NCI-H748 (cell line): Measurements from ENCODE around the gene RGL1.

Source experiments
- DNase-seq: peaks from one replicate; lab custom pipeline; 2025; ENCODE audit not compliant: unreplicated experiment; lab: John Stamatoyannopoulos, UW

RGL1 gene

DNA sequence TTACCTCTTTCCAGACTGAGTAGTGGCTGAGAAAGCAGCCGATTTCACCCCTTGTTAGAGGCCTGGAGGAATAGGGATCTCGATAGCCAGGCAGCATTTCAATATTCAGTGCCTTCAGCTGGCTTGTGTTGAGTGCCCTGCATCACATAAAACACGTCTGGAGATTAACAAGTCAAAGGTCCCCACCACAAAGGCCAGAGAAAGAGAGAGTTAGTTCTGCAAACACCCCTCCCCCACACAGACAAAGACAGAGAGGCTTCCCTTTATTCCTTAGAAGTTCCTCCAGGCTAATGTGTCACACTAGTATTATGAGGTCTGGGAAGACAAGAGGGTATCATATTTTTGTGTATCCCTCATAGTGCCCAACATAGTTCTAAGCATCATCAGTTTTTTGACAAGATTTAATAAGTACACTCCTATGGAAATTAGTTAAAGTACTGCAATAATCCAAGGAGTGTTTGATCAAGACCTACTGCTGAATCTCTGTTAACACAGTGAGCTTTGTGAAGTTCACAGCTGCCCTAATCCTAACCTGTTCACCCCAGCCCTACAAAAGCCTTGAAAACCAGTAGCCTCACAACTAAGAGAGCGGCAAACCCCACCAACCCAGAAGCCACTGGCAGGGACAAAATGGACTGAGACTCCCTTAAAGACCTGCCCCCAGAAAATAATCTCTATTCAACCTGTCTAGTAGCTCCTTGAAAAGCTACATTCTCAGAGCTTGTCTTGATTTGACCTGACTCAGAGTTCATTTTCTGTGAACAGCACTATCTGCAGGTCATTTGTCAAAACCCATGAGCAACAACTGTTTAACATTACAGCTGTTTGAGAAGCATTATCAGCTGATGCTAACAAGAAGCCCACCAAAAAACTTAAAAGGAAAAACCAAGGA is 140.8 kb downstream of the RGL1 start:
- no peak for DNase-seq

DNA sequence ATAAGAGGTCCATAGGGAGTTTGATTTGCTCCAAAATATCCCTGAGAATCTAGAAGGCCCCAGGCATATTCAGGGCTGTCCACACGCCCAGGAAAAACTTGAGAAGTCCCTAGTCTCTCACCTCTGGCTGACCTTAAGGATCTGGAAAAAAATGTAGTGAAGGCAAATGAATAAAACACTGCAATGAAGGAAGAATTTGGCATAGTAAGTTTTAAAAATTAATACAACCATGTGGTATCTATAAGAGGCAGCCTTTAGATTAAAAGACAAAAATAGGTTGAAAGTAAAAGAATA is 141.3 kb downstream of the RGL1 start:
- DNase-seq = no peak

DNA sequence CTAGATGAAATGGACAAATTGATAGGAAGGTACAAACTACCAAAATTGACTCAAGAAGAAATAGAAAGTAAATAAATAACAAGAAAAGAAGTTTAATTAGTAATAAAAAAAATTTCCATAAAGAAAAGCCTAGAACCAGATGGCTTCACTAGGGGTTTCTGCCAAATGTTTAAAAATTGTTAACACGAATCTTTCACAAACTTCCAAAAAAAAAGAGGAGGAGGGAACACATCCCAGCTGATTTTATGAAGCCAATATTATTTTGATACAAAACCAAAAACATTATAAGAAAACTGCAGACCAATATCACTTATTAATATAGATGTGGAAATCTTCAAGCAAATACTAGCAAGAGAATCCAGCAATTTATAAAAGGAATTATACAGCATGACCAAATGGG is 143.1 kb downstream of the RGL1 start:
- DNase-seq = no peak

DNA sequence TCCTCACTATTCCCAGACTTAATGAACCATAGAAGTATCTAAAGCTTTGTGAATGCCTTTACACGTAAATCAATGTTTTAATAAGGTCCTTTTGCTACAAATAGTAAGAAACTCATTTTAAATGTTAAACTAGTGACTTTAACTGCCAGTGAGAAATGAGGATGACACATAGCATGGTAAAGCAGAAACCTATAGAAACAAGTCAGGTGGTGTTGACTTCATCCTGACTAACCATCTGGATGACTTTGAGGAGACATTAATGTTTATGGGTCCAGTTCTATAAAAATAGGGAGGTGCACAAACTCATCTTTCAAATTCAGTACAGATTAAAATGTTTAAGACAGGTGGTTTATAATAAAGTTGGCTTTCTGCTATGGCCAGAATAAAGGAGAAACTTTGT is 147.2 kb downstream of the RGL1 start:
- no peak for DNase-seq

DNA sequence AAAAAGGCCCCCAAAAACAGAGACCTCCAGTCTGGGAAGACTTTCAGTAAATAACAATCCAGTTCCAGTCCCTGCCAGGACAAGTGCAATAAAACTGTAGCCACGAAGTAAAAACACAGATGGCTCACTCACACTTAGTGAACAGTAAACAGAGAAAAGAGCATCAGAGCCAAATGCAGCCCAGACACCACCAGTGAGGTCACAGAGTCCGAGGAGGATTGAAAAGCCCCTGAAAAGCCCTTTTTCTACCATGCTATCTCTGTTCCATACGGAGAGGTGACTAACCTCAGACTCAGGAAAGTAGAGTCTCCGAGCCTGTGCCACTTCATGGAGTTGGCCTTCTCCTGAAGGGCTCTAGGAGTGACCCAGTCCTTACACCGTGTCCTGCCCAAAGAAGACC is 148.1 kb downstream of the RGL1 start:
- no peak for DNase-seq

DNA sequence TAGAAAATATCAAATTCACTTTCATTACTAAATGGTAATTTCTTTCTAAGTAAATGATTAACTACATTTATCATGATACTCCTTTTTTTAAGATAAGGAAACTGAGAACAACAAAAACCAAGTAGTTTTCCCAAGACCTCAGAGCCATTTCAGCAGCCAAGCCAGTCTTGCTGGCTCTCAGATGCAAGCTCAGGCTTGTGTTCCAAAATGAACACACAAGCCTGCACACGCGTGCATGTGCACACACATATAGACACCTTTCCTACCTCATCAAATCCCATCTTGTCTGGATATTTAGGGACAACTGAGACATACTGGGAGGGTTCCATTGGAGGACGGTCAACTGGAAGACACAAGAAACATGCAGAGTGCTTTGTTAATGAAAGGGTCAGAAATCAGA is 149.6 kb downstream of the RGL1 start:
- DNase-seq = no peak

DNA sequence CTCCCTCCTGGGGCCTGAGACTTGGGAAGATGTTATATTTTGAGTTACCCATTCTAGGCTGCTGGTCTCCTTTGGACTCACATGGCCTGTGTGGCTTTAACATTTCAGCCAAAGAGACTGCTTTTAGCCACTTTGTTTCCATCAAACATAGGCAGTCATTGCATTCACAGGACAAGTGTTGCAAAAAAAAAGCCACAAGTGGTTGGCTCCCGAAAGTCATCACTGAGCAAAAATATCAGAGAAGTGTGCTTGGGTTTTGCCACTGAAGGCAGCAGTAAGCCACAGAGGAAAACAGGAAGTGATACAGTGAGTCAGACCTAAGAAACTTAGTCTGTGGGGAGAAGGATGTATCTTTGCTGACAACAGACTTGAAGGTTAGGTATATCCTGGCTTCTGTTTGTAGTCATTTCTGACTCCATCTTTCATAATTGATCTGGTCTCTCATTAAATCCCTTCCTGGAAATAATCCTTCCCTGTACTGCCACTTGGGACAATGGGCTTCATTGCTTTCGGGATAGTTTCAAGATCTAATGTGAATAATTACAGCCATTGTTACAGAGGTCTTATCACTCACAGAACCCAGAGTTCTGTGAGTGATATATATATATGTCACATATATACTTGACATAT is 151.8 kb downstream of the RGL1 start:
- no peak for DNase-seq

DNA sequence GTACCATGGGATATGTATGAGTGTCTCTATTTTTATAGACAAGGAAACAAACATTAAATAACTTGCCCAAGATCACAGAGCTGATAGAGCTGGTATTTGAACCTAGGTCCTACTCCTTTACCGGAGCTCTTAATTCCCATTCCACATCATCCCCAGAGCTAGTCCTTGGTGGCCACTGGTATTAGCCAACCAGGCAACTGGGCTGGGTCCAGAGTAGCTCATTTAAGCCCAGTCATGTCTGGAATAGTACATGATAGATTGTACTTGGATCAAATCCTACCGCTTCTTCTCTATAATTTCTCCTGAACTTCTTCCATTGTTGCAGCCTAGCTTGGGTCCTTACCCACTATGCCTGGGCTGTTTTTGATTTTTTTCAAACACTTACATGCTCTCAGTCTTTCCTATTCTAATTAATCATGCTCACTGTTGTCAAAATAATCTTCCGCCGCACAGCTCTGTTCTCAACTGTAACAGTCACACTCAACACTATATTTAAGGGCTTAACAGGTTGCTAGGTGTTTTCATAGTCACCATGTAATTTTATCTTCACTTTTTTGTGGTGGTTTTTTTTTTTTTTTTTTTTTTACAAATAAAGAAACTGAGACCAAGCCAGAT is 152.4 kb downstream of the RGL1 start:
- DNase-seq = no peak

DNA sequence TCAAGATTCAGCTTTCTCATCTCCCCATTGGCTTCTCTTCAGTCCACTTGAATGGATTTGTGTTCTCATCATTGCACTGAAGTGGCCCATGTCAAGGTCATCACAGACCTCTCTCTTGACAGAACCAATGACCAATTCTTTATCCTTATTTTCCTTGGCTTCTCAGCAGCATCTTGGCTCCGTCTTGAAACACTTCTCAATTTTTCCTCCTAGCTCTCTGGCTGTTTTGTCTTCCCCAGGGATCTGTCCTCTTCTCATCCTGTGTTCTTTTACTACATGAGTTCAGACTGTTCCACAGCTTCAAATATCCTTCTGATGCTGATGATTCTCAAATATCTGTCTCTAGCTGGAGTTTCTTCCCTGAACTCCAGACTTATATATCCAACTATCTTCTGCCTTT is 154.0 kb downstream of the RGL1 start:
- no peak for DNase-seq

DNA sequence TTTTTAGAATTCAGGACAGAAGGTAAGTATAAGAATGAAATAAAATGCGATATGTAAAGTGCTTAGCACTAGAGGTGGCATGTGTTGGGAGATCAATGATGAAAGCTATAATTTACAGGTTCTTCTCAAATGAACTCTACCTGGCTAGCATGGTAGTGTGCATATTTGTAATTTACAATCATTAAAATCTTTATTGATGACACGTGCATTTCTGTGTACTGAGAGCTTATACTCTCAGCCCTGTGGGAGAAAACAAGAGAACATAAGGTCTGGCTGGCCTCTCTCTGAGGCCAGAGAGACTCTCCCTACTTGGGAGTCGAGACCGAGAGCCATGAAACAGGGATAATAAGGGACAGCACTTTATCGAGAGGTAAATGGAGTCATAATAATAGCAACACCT is 156.2 kb downstream of the RGL1 start:
- DNase-seq = no peak

DNA sequence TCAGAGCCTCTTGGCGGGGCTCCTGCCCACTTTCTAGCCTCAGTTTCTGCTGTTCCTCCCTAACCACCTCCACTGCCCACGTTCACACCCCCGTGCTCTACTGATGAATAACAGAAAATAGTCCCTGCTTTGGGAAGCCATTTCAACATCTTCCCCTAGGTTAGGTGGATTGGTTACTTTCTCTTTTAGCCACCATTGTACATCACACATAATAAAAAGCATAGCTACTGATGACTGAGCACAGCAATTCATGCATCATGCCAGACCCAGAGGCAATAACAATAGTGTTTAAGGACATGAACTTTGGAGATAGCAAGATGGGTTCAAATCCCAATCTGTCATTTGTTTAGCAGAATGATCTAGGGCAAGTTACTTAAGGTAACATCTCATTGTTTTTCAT is 158.0 kb downstream of the RGL1 start:
- DNase-seq = no peak

DNA sequence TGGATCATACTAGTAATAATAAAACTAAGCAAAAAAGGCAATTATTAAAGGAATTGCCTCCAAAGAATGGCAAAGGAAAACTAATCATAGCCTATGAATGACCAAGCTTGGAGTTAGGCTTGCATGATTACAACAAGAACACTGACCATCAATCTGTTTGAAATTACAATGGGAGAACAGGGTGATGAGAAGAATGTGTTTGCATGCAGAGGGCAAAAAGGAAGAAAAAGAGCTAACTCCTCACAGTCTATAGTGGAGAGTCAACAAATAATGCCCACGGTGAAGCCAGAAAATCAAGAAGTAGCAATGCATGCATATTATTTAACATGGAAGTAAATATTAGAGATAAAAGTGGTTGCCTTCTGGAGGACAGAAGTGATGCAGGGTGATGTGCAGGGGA is 160.8 kb downstream of the RGL1 start:
- DNase-seq = no peak

DNA sequence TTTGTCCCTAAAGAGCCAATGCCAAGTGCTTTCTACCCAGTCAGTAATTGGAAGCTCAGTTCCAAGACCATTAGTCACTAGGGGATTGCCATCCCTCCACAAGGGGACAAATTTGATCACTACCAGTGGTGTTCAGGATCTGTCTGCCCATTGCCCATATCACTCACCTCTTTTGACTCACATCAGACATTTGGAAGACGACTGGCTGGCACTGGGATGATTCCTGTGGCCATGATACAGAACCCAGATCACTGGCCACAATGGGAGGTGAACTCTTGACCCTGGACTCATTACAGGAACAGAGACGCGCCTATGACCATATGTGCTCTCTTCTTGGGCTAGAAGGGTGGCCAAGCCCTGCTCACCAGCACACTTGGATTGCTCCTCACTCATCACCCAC is 161.6 kb downstream of the RGL1 start:
- DNase-seq = no peak

DNA sequence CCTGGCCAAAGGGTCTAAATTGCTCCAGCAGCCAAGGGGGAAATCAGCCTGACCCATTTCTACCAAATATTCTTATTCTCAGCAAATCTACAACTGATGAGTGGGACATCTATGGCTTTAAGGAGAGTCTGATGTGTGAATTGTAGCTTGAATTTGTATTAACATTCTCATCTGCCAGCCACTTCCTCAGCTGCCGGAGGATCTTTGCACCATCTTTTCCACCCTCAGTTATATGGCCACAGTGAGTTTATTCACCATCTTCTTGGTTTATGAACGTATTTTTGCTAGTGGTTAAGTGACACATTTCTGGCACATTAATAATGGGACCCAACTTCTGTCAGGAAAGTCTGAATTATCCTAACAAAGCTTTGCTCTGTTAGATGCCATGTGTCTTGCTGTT is 163.0 kb downstream of the RGL1 start:
- no peak for DNase-seq

DNA sequence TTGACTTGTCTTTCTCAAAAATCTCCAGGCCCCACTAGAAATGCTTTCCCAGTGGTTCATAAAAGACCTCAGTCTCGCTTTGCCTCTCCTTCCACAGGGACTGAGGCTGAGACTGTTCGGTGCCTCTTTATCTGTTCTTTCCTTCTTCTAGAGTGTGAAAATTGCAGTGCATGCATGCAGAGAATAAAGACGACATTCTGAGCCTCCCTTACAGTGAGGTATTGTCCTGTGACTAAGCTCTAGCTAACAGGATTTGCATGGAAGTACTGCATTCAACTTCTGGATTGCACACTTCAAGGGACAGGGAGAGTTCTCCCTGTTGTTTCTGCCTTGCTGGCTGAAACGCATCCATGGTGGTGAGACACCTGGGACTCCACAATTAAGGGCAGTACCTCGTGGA is 163.5 kb downstream of the RGL1 start:
- DNase-seq = no peak

DNA sequence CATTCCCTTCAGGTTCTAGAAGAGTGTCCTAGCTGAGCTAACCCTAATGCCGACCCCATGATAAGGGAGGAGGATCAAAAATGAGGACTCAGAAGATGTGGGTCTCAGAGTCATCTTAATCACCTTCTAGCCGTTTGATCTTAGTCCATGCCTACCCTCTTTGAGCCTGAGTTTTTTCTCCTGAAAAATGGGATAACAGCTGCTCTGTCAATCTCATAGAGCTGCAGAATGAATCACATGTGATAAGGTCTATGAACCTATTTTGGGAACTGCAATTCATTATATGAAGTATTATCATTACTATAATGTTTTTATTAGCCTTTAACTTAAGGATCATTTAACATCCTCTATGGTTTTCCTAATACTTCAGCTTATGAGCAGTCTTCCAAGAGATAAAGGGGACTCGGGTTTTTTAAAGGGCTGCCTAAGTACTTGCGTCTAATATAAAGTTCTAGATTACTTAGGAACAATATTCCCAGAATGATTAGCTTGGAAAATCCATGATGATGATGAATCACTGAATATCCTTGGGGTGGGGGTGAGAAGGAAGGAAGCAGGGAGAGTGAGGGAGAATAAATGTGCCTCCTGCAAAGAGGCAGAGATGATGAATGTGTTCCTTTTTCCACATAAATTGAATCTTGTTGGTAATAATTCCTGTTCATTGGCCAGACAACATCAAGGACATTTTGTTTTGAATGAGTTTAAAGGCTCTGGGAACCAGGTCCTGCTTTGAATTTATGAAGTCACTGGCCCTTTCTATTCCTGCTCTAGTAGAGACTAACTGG is 165.8 kb downstream of the RGL1 start:
- no peak for DNase-seq

DNA sequence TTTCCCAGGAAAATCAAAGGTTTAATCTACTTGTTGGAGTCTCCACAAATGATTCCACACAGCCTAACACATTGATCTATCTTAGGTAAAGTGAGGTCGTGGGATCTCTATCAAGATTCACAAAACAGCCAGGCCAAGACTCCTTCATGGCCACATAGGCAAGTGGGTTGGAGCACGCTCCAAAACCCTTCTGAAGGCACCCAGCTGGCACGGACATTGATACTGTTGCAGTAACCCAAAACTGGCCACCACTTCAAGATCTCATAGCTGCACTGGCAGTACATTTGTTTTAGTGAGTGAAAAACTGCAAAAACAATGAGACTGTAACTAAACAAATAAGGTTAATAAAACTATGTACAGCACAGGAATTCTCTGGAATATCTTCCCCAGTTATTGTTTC is 170.7 kb downstream of the RGL1 start:
- DNase-seq = no peak

DNA sequence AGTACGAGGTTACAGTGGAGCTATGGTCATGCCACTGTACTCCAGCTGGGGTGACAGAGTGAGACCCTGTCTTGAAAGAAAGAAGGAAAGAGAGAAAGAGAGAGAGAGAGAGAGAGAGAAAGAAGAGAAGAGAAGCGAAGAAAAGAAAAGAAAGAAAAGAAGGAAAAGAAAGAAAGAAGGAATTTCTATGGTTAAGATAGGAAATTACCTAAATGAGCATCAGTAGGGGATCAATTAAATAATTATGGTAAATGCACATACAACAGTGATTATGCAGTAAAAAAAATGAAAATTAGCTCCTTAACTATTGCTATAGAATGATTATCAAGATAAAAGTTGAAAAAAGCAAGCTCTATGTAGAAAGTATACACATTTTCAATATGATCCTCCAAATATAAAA is 172.8 kb downstream of the RGL1 start:
- DNase-seq = no peak
